Subcutaneous abdominal adipose tissue (tissue), 5 donors: ENCODE data around the gene BPIFB4.

Source experiments
- H3K27ac ChIP-seq: one replicate; pipeline ENCODE4 v1.7.0; 2013; ENCODE audit warnings: low read depth, mild to moderate bottlenecking, inconsistent platforms, low read length, moderate library complexity
- H3K27me3 ChIP-seq, 5 donors: one replicate each; pipeline ENCODE4 v1.7.0; 2013; ENCODE audit warnings: low read length in 5 of 5, inconsistent platforms in 1 of 5; ENCODE audit not compliant: control insufficient read depth in 5 of 5, insufficient read depth in 4 of 5
- H3K36me3 ChIP-seq, 5 donors: one replicate each; pipeline ENCODE4 v1.7.0; 2013; ENCODE audit warnings: low read length in 5 of 5; ENCODE audit not compliant: control insufficient read depth in 5 of 5, insufficient read depth in 5 of 5
- H3K4me1 ChIP-seq, 5 donors: one replicate each; pipeline ENCODE4 v1.7.0; 2013; ENCODE audit warnings: low read length in 5 of 5, mild to moderate bottlenecking in 3 of 5, moderate library complexity in 1 of 5; ENCODE audit not compliant: control insufficient read depth in 5 of 5, insufficient read depth in 5 of 5
- H3K4me3 ChIP-seq, 5 donors: one replicate each; pipeline ENCODE4 v1.7.0; 2013; ENCODE audit warnings: low read length in 5 of 5, low read depth in 1 of 5
- H3K9ac ChIP-seq, 5 donors: one replicate each; pipeline ENCODE4 v1.7.0; 2013; ENCODE audit warnings: low read length in 5 of 5, mild to moderate bottlenecking in 4 of 5, moderate library complexity in 3 of 5
- H3K9me3 ChIP-seq, 5 donors: one replicate each; pipeline ENCODE4 v1.7.0; 2013; ENCODE audit warnings: low read length in 5 of 5; ENCODE audit not compliant: control insufficient read depth in 5 of 5
- donor health status: healthy.
- donor health status: healthy.
- donor health status: healthy.
- donor health status: healthy.
- donor health status: healthy.

BPIFB4 gene

DNA sequence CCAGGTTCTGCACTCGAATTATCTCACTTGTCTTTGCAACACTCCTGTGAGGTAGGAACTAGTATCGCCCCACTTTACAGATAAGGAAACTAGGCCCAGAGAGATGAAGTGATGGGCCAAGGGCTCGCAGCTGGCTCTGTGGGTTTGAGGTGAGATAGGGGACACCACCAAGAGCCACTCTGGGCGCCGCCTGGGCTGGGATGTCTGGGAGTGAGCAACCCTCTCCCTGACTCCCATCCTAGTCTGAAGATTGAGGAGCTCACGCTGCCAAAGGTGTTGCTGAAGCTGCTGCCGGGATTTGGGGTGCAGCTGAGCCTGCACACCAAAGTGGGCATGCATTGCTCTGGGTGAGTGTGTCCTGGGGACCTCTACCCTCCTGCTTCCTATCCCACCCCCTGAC, 20.3 kb upstream of the BPIFB4 start:
- no peaks in the 10 kb centered on the region for H3K36me3 ChIP-seq
- H3K9me3 ChIP-seq, result no peaks in the 10 kb centered on the region
- no peak overlapping the region for H3K9ac ChIP-seq
- H3K27me3 ChIP-seq, result peaks cover 0 to 10% (median 0%) of the 10 kb centered on the region in 5 donors
- H3K4me1 ChIP-seq, result peaks cover 0 to 29% (median 11%) of the 10 kb centered on the region in 5 donors
- H3K4me3 ChIP-seq, result no peak overlapping the region
- H3K27ac ChIP-seq, result no peak overlapping the region

- Histone ChIP-seq H3K9ac (no peak overlapping the region), H3K36me3 (no peaks in the 10 kb centered on the region)
Measured at GRCh38 chr20:33059741-33060390, 19.6 kb upstream of the BPIFB4 start.

DNA sequence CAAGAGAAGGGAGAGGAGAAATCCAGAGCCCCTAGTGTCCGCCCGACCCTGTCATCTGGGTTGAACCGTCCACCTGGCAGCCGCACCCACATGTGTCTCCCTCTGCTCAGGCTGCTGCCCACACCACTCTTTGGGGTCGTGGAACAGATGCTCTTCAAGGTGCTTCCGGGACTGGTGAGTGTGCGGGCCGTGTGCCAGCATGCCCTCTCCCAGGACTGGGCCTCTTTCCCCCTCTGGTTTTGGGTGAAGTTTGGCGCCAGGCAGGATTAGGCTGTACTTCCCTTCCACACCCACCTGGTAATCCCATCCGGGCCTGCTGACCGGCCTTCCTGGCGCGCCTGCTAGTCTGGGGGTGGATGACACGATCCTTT, 17.8 kb upstream of the BPIFB4 start:
- no peak overlapping the region for H3K27ac ChIP-seq
- H3K4me3 ChIP-seq, result no peak overlapping the region
- H3K9ac ChIP-seq, result peak overlapping the region in 1 of 5 donors; percentile 29
- no peaks in the 10 kb centered on the region for H3K9me3 ChIP-seq
- no peaks in the 10 kb centered on the region for H3K27me3 ChIP-seq
- no peaks in the 10 kb centered on the region for H3K36me3 ChIP-seq
- H3K4me1 ChIP-seq, result peaks cover 0 to 29% (median 11%) of the 10 kb centered on the region in 5 donors

More at GRCh38 chr20:33059741-33060390, 19.6 kb upstream of the BPIFB4 start:
- peaks cover 0 to 8% (median 0%) of the 10 kb centered on the region in 5 donors for H3K27me3 ChIP-seq
- no peaks in the 10 kb centered on the region for H3K9me3 ChIP-seq
- peaks cover 0 to 29% (median 11%) of the 10 kb centered on the region in 5 donors for H3K4me1 ChIP-seq
- no peak overlapping the region for H3K4me3 ChIP-seq
- no peak overlapping the region for H3K27ac ChIP-seq

GRCh38 chr20:33062105-33062824, 17.2 kb upstream of the BPIFB4 start:
- H3K9ac ChIP-seq, result peak overlapping the region in 1 of 5 donors; percentile 29
- H3K27ac ChIP-seq, result no peak overlapping the region
- H3K4me1 ChIP-seq, result peaks cover 0 to 29% (median 11%) of the 10 kb centered on the region in 5 donors
- peak overlapping the region in 1 of 5 donors; percentile 17 for H3K4me3 ChIP-seq
- H3K9me3 ChIP-seq, result no peaks in the 10 kb centered on the region
- no peaks in the 10 kb centered on the region for H3K36me3 ChIP-seq
- H3K27me3 ChIP-seq, result no peaks in the 10 kb centered on the region

DNA sequence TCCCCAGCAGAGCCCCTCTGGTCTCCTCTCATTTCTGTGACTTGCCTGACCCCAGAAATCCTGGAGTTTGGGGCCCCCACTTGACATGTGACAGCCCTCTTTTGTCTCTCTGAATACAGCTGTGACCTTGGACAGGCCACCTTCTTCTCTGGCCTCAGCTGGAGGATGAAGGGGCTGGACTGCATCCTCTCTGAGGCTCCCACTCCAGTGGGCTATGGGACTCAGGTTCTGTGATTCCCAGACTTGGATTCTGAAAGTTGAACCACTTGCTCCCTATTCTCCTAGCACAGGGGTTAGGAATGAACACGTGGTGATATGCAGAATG, 16.7 kb upstream of the BPIFB4 start:
- H3K4me1 ChIP-seq, result peaks cover 0 to 29% (median 11%) of the 10 kb centered on the region in 5 donors
- no peaks in the 10 kb centered on the region for H3K9me3 ChIP-seq
- no peaks in the 10 kb centered on the region for H3K36me3 ChIP-seq
- H3K9ac ChIP-seq, result peak overlapping the region in 1 of 5 donors; percentile 23
- no peak overlapping the region for H3K27ac ChIP-seq
- no peaks in the 10 kb centered on the region for H3K27me3 ChIP-seq
- no peak overlapping the region for H3K4me3 ChIP-seq

- Histone ChIP-seq H3K36me3 (no peaks in the 10 kb centered on the region), H3K27me3 (no peaks in the 10 kb centered on the region), H3K9ac (no peak overlapping the region), H3K4me1 (peaks cover 0 to 25% (median 8%) of the 10 kb centered on the region in 5 donors), H3K9me3 (no peaks in the 10 kb centered on the region), H3K27ac (no peak overlapping the region), H3K4me3 (no peak overlapping the region)
Measured at GRCh38 chr20:33063271-33063670, 16.2 kb upstream of the BPIFB4 start.

GRCh38 chr20:33064572-33065287, 14.7 kb upstream of the BPIFB4 start:
- Histone ChIP-seq H3K9me3 (no peaks in the 10 kb centered on the region), H3K4me3 (no peak overlapping the region), H3K9ac (no peak overlapping the region), H3K27ac (no peak overlapping the region), H3K36me3 (no peaks in the 10 kb centered on the region), H3K4me1 (peaks cover 0 to 20% (median 7%) of the 10 kb centered on the region in 5 donors), H3K27me3 (no peaks in the 10 kb centered on the region)

GRCh38 chr20:33065785-33066184, 13.7 kb upstream of the BPIFB4 start:
- no peaks in the 10 kb centered on the region for H3K36me3 ChIP-seq
- no peak overlapping the region for H3K4me3 ChIP-seq
- H3K27ac ChIP-seq, result no peak overlapping the region
- H3K4me1 ChIP-seq, result peaks cover 0 to 20% (median 7%) of the 10 kb centered on the region in 5 donors
- no peak overlapping the region for H3K9ac ChIP-seq
- H3K9me3 ChIP-seq, result no peaks in the 10 kb centered on the region
- H3K27me3 ChIP-seq, result peaks cover 0 to 3% (median 0%) of the 10 kb centered on the region in 5 donors

DNA sequence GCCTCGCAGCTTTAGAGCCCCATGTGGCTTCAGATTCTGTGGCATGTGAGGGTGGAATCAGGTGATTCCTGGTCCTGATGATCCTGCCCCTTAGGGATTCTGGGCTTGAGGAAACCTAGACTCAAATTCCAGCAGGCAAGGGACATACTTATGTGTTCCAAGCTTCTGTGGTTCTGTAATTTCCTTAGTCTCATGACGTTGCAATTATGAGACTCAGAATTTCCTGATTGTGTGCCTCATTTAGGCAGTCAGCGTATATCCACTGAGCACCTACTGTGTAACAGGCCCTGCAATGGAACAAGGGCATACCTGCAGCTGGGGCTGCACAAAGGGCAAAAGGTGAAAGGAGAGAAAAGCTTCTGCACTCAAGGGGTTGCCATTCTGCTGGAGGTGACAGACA, 11.6 kb upstream of the BPIFB4 start:
- Histone ChIP-seq H3K9ac (no peak overlapping the region), H3K27ac (no peak overlapping the region), H3K4me1 (peaks cover 0 to 5% (median 5%) of the 10 kb centered on the region in 5 donors), H3K9me3 (no peaks in the 10 kb centered on the region), H3K36me3 (no peaks in the 10 kb centered on the region), H3K4me3 (no peak overlapping the region), H3K27me3 (peaks cover 0 to 7% (median 0%) of the 10 kb centered on the region in 5 donors)
